ENCODE results near the gene TENM4.
"Not testable (repeated sequence)": the region's sequence is repeated elsewhere in the genome, so short reads cannot be mapped to it uniquely, and the experiment has no call there.

TENM4 gene

GRCh38 chr11:78995171-78995570 lies 445.7 kb downstream of the TENM4 start:
- no peak for DNase-seq

- no peak for DNase-seq
Measured at GRCh38 chr11:78993802-78994430, 446.9 kb downstream of the TENM4 start.

GRCh38 chr11:78991681-78992080 lies 449.1 kb downstream of the TENM4 start:
- DNase-seq, result no peak

GRCh38 chr11:78990261-78990660 lies 450.6 kb downstream of the TENM4 start:
- DNase-seq, result no peak

GRCh38 chr11:78987748-78988147 lies 453.1 kb downstream of the TENM4 start:
- no peak for DNase-seq

- no peak for DNase-seq
Measured at GRCh38 chr11:78986305-78986704, 454.5 kb downstream of the TENM4 start.

- DNase-seq, result no peak
Measured at GRCh38 chr11:78985663-78986062, 455.2 kb downstream of the TENM4 start.

GRCh38 chr11:78982473-78982872 lies 458.4 kb downstream of the TENM4 start:
- no peak for DNase-seq

- no peak for DNase-seq
Measured at GRCh38 chr11:78981153-78981552, 459.7 kb downstream of the TENM4 start.

GRCh38 chr11:78978831-78979230 lies 462.0 kb downstream of the TENM4 start:
- no peak for DNase-seq

- not testable (repeated sequence) for DNase-seq
Measured at GRCh38 chr11:78977848-78978247, 463.0 kb downstream of the TENM4 start.

GRCh38 chr11:78977009-78977408 lies 463.8 kb downstream of the TENM4 start:
- DNase-seq, result no peak

GRCh38 chr11:78975081-78975480 lies 465.7 kb downstream of the TENM4 start:
- DNase-seq, result no peak

- DNase-seq, result no peak
Measured at GRCh38 chr11:78973876-78974275, 467.0 kb downstream of the TENM4 start.

GRCh38 chr11:78972590-78972989 lies 468.2 kb downstream of the TENM4 start:
- DNase-seq, result no peak

- DNase-seq, result no peak
Measured at GRCh38 chr11:78972177-78972576, 468.7 kb downstream of the TENM4 start.

GRCh38 chr11:78967811-78968210 lies 473.0 kb downstream of the TENM4 start:
- DNase-seq, result no peak

GRCh38 chr11:78965432-78965831 lies 475.4 kb downstream of the TENM4 start:
- DNase-seq, result no peak

- no peak for DNase-seq
Measured at GRCh38 chr11:78961937-78962701, 478.7 kb downstream of the TENM4 start.

- peak; percentile 2 to 10 for DNase-seq
Measured at GRCh38 chr11:78961247-78961646, 479.6 kb downstream of the TENM4 start.

GRCh38 chr11:78958444-78958843 lies 482.4 kb downstream of the TENM4 start:
- no peak for DNase-seq

GRCh38 chr11:78957476-78958245 lies 483.2 kb downstream of the TENM4 start:
- no peak for DNase-seq

- DNase-seq, result no peak
Measured at GRCh38 chr11:78954696-78955095, 486.1 kb downstream of the TENM4 start.

GRCh38 chr11:78954261-78954660 lies 486.6 kb downstream of the TENM4 start:
- DNase-seq, result no peak

All from inflammatory macrophage treated with lipopolysaccharide for 1 hour (primary cell).